Sigmoid colon (tissue), 4 donors: Measurements from ENCODE around the gene EXOC3L1.

Experiments used
- CTCF ChIP-seq, 4 experiments: fragments of 450-650 bp in 3 of 4; fragments of 200-600 bp in 1 of 4; IDR thresholded peaks; one replicate each; pipeline ENCODE4 v1.5.1; 2016 to 2019; ENCODE audit warnings: antibody characterized with exemption in 4 of 4, mild to moderate bottlenecking in 3 of 4, moderate library complexity in 2 of 4
- EP300 ChIP-seq, 4 donors: sonication (generic); formaldehyde crosslinking; IDR thresholded peaks; one replicate each; pipeline ENCODE4 v1.6.1; 2017; ENCODE audit warnings: antibody characterized with exemption in 4 of 4
- POLR2A ChIP-seq, 2 donors: fragments of 450-650 bp; IDR thresholded peaks; one replicate each; pipeline ENCODE4 v1.6.1; 2016; ENCODE audit warnings: antibody characterized with exemption in 2 of 2, mild to moderate bottlenecking in 2 of 2, moderate library complexity in 2 of 2

GRCh38 chr16:67237396-67238277 lies 47.7 kb upstream of the EXOC3L1 start:
- TF ChIP-seq POLR2A (IDR thresholded peaks at IDR 0.05) (no peak), CTCF (IDR thresholded peaks at IDR 0.05) (no peak), EP300 (IDR thresholded peaks at IDR 0.05) (no peak)
